HEK293 (cell line): Measurements from ENCODE around the gene GINS1.

Experiments used
- CTCF ChIA-PET: fragments of 350-600 bp; formaldehyde crosslinking; extraction: SDS; loops from one replicate; lab custom pipeline; 2021; ENCODE audit warnings: antibody characterized with exemption; lab: Yijun Ruan, JAX
- POLR2A ChIA-PET: fragments of 300-600 bp; formaldehyde crosslinking; extraction: SDS; loops from one replicate; lab custom pipeline; 2020; ENCODE audit warnings: antibody characterized with exemption, inconsistent platforms; lab: Yijun Ruan, JAX
- H3K27ac ChIP-seq: fragments of 200-500 bp; sonication (Bioruptor generic); 2 replicates; pipeline ENCODE4 v1.5.1; 2014; ENCODE audit warnings: low read depth, low read length, control low read depth, inconsistent platforms; ENCODE audit errors: extremely low read depth
- H3K36me3 ChIP-seq, 2 experiments: fragments of 200-500 bp in 1 of 2; sonication (Bioruptor generic) in 1 of 2; 1 replicate in 1 of 2; 2 replicates in 1 of 2; pipeline ENCODE4 v1.5.1; 2014 to 2017; ENCODE audit warnings: inconsistent platforms in 2 of 2, low read length in 2 of 2; ENCODE audit not compliant: control insufficient read depth in 2 of 2, insufficient read depth in 1 of 2
- H3K4me1 ChIP-seq: fragments of 200-500 bp; sonication (Bioruptor generic); 2 replicates; pipeline ENCODE4 v1.5.1; 2014; ENCODE audit warnings: mild to moderate bottlenecking, low read length, inconsistent platforms; ENCODE audit not compliant: control insufficient read depth, insufficient read depth
- H3K4me3 ChIP-seq: 2 replicates; pipeline ENCODE4 v1.5.1; 2011; ENCODE audit warnings: low read depth, mild to moderate bottlenecking, control low read depth, low read length, moderate library complexity
- H3K9me3 ChIP-seq: fragments of 200-500 bp; sonication (Bioruptor generic); 2 replicates; pipeline ENCODE4 v1.5.1; 2014; ENCODE audit warnings: low read depth, low read length, inconsistent platforms; ENCODE audit not compliant: control insufficient read depth, insufficient read depth
- CTCF ChIP-seq: fragments of 450-650 bp; formaldehyde crosslinking; IDR thresholded peaks from 2 replicates; pipeline ENCODE4 v1.5.1; 2016; ENCODE audit warnings: missing biosample characterization, missing genetic modification characterization
- KLF9 ChIP-seq: fragments of 450-650 bp; formaldehyde crosslinking; IDR thresholded peaks from 2 replicates; pipeline ENCODE4 v1.5.1; 2016; ENCODE audit warnings: missing biosample characterization, missing genetic modification characterization, low read depth
- OVOL3 ChIP-seq: fragments of 450-650 bp; formaldehyde crosslinking; IDR thresholded peaks from 2 replicates; pipeline ENCODE4 v1.5.1; 2016; ENCODE audit warnings: missing biosample characterization, missing genetic modification characterization
- PRDM4 ChIP-seq: fragments of 450-650 bp; formaldehyde crosslinking; IDR thresholded peaks from 2 replicates; pipeline ENCODE4 v1.5.1; 2017; ENCODE audit warnings: missing biosample characterization, missing genetic modification characterization
- SP7 ChIP-seq: fragments of 450-650 bp; formaldehyde crosslinking; IDR thresholded peaks from 2 replicates; pipeline ENCODE4 v1.5.1; 2016; ENCODE audit warnings: missing biosample characterization, missing genetic modification characterization
- ZNF16 ChIP-seq: fragments of 450-650 bp; formaldehyde crosslinking; IDR thresholded peaks from 2 replicates; pipeline ENCODE4 v1.5.1; 2016; ENCODE audit warnings: low read depth, missing biosample characterization, missing genetic modification characterization
- ZNF174 ChIP-seq: fragments of 450-650 bp; formaldehyde crosslinking; IDR thresholded peaks from 2 replicates; pipeline ENCODE4 v1.5.0; 2017; ENCODE audit warnings: missing biosample characterization, mild to moderate bottlenecking, missing genetic modification characterization
- ZNF2 ChIP-seq: fragments of 450-650 bp; formaldehyde crosslinking; IDR thresholded peaks from 2 replicates; pipeline ENCODE4 v1.5.1; 2016; ENCODE audit warnings: missing biosample characterization, missing genetic modification characterization
- ZNF248 ChIP-seq: fragments of 450-650 bp; formaldehyde crosslinking; IDR thresholded peaks from 2 replicates; pipeline ENCODE4 v1.5.1; 2017; ENCODE audit warnings: missing biosample characterization, missing genetic modification characterization
- ZNF274 ChIP-seq, 2 experiments: fragments of 200-500 bp in 1 of 2; fragments of 450-650 bp in 1 of 2; sonication (Bioruptor generic) in 1 of 2; formaldehyde crosslinking in 1 of 2; IDR thresholded peaks; 2 replicates each; pipeline versions ENCODE4 v1.5.1 to v1.6.1; 2014 to 2016; ENCODE audit warnings: borderline replicate concordance in 1 of 2, inconsistent platforms in 1 of 2, low read length in 1 of 2, missing biosample characterization in 1 of 2, missing genetic modification characterization in 1 of 2
- ZNF302 ChIP-seq: fragments of 450-650 bp; formaldehyde crosslinking; IDR thresholded peaks from 2 replicates; pipeline ENCODE4 v1.5.1; 2016; ENCODE audit warnings: missing biosample characterization, missing genetic modification characterization, low read depth
- ZNF366 ChIP-seq: fragments of 450-650 bp; formaldehyde crosslinking; conservative IDR thresholded peaks from 2 replicates; pipeline ENCODE4 v1.5.1; 2016; ENCODE audit warnings: missing biosample characterization, missing genetic modification characterization
- ZNF416 ChIP-seq: fragments of 450-650 bp; formaldehyde crosslinking; IDR thresholded peaks from 2 replicates; pipeline ENCODE4 v1.5.1; 2016; ENCODE audit warnings: missing biosample characterization, missing genetic modification characterization
- ZNF501 ChIP-seq: fragments of 450-650 bp; formaldehyde crosslinking; IDR thresholded peaks from 2 replicates; pipeline ENCODE4 v1.5.1; 2016; ENCODE audit warnings: missing biosample characterization, missing genetic modification characterization
- ZNF513 ChIP-seq: fragments of 450-650 bp; IDR thresholded peaks from 2 replicates; pipeline ENCODE4 v1.5.1; 2018; ENCODE audit warnings: missing biosample characterization, missing genetic modification characterization
- ZNF571 ChIP-seq: fragments of 450-650 bp; formaldehyde crosslinking; IDR thresholded peaks from 2 replicates; pipeline ENCODE4 v1.5.0; 2017; ENCODE audit warnings: missing biosample characterization, missing genetic modification characterization
- ZNF664 ChIP-seq: fragments of 450-650 bp; formaldehyde crosslinking; IDR thresholded peaks from 2 replicates; pipeline ENCODE4 v1.5.1; 2016; ENCODE audit warnings: missing biosample characterization, missing genetic modification characterization
- ZSCAN18 ChIP-seq: fragments of 450-650 bp; formaldehyde crosslinking; IDR thresholded peaks from 2 replicates; pipeline ENCODE4 v1.5.1; 2016; ENCODE audit warnings: missing biosample characterization, missing genetic modification characterization

The GINS1 gene

GRCh38 chr20:25439328-25439727 lies 31.9 kb downstream of the GINS1 start:
- ChIA-PET CTCF (no interaction called here), POLR2A (no interaction called here)
- Histone ChIP-seq H3K4me3 (no peak overlapping the region), H3K4me1 (no peaks in the 10 kb centered on the region), H3K9me3 (no peaks in the 10 kb centered on the region), H3K27ac (no peak overlapping the region), H3K36me3 (peaks cover 47 to 66% of the 10 kb centered on the region in 2 experiments)
- TF ChIP-seq ZNF16 (tag by site-specific recombination) (no peak), ZSCAN18 (tag by site-specific recombination) (no peak), ZNF302 (tag by site-specific recombination) (no peak), ZNF174 (tag by site-specific recombination) (no peak), ZNF366 (tag by site-specific recombination) (no peak), ZNF274 (IDR thresholded peaks at IDR 0.05; ENCODE audit: low read length) (no peak), ZNF274 (tag by site-specific recombination; IDR thresholded peaks at IDR 0.05; ENCODE audit: borderline replicate concordance) (no peak), ZNF664 (tag by site-specific recombination) (no peak), CTCF (tag by site-specific recombination) (no peak), ZNF2 (tag by site-specific recombination) (no peak), ZNF513 (tag by site-specific recombination) (no peak), SP7 (tag by site-specific recombination) (no peak), OVOL3 (tag by site-specific recombination) (no peak), ZNF571 (tag by site-specific recombination) (no peak), ZNF248 (tag by site-specific recombination) (no peak)

- POLR2A ChIA-PET, result no interaction called here
- TF ChIP-seq PRDM4 (tag by site-specific recombination) (no peak), ZNF416 (tag by site-specific recombination) (no peak), KLF9 (tag by site-specific recombination) (no peak), ZNF571 (tag by site-specific recombination) (no peak), ZNF501 (tag by site-specific recombination) (no peak)
Observed at GRCh38 chr20:25444556-25444955, 37.1 kb downstream of the GINS1 start.

More at GRCh38 chr20:25444556-25444955, 37.1 kb downstream of the GINS1 start:
- no peaks in the 10 kb centered on the region for H3K9me3 ChIP-seq
- H3K4me3 ChIP-seq, result no peak overlapping the region
- peaks cover 48 to 76% of the 10 kb centered on the region in 2 experiments for H3K36me3 ChIP-seq
- H3K27ac ChIP-seq, result no peak overlapping the region
- CTCF ChIA-PET, result interaction anchor here (0.6 kb wide), 1 partner anchor 141 kb away, joined by 3 read pairs; no protein-coding TSS in a partner anchor
- no peaks in the 10 kb centered on the region for H3K4me1 ChIP-seq
